Naive B cell (primary cell): ENCODE data around the gene LRP10. TPM values are rescaled to one million over a fixed set of nuclear protein-coding genes. Genes with fewer than 3 reads are reported as not detected.
"Not testable (repeated sequence)": the region's sequence is repeated elsewhere in the genome, so short reads cannot be mapped to it uniquely, and the experiment has no call there.

Experiments used
- ATAC-seq, 2 donors: fragments of 150-1000 bp; cut with Tn5 transposase; 2 replicates each; pipeline ENCODE4 v1.10.0; 2021; ENCODE audit warnings: low read depth in 2 of 2, mild to moderate bottlenecking in 2 of 2, moderate library complexity in 2 of 2
- DNase-seq: peaks from one replicate; pipeline ENCODE4 v3.0.0; 2022
- H3K27ac Mint-ChIP-seq, 6 donors: one replicate each; pipeline ENCODE4 v1.8.0; 2020 to 2022; ENCODE audit warnings: mild to moderate bottlenecking in 6 of 6, mixed read lengths in 6 of 6, moderate library complexity in 5 of 6, inconsistent platforms in 2 of 6
- H3K27me3 Mint-ChIP-seq, 3 donors: one replicate each; pipeline ENCODE4 v1.8.0; 2021 to 2022; ENCODE audit warnings: mixed read lengths in 3 of 3, mild to moderate bottlenecking in 1 of 3
- H3K36me3 Mint-ChIP-seq, 2 donors: one replicate each; pipeline ENCODE4 v1.8.0; 2020 to 2022; ENCODE audit warnings: mixed read lengths in 2 of 2, inconsistent platforms in 1 of 2, mild to moderate bottlenecking in 1 of 2
- H3K4me1 Mint-ChIP-seq, 3 donors: one replicate each; pipeline ENCODE4 v1.8.0; 2020 to 2022; ENCODE audit warnings: mixed read lengths in 3 of 3, inconsistent platforms in 1 of 3, mild to moderate bottlenecking in 1 of 3, moderate library complexity in 1 of 3
- H3K4me3 Mint-ChIP-seq, 8 donors: one replicate each; pipeline ENCODE4 v1.8.0; 2020 to 2022; ENCODE audit warnings: mild to moderate bottlenecking in 8 of 8, mixed read lengths in 8 of 8, moderate library complexity in 8 of 8, inconsistent platforms in 2 of 8
- H3K9me3 Mint-ChIP-seq, 7 donors: one replicate each; pipeline ENCODE4 v1.8.0; 2020 to 2022; ENCODE audit warnings: mixed read lengths in 7 of 7, mild to moderate bottlenecking in 5 of 7, inconsistent platforms in 2 of 7, moderate library complexity in 1 of 7
- polyA plus RNA-seq, 6 donors: library from polyadenylated mRNA; unstranded; fragments of 300-500 nt; fragmentation: Illumina TruSeq; gene quantifications; one replicate each; pipeline ENCODE4 v1.2.3, GENCODE V29; 2021; ENCODE audit warnings: low read depth in 6 of 6

Gene LRP10, protein sequence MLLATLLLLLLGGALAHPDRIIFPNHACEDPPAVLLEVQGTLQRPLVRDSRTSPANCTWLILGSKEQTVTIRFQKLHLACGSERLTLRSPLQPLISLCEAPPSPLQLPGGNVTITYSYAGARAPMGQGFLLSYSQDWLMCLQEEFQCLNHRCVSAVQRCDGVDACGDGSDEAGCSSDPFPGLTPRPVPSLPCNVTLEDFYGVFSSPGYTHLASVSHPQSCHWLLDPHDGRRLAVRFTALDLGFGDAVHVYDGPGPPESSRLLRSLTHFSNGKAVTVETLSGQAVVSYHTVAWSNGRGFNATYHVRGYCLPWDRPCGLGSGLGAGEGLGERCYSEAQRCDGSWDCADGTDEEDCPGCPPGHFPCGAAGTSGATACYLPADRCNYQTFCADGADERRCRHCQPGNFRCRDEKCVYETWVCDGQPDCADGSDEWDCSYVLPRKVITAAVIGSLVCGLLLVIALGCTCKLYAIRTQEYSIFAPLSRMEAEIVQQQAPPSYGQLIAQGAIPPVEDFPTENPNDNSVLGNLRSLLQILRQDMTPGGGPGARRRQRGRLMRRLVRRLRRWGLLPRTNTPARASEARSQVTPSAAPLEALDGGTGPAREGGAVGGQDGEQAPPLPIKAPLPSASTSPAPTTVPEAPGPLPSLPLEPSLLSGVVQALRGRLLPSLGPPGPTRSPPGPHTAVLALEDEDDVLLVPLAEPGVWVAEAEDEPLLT
- polyA plus RNA-seq: 100 to 1,000 TPM in 3 of 6 donors, 10 to 100 TPM in 3; 72.7 to 125 (median 92.6) TPM

DNA sequence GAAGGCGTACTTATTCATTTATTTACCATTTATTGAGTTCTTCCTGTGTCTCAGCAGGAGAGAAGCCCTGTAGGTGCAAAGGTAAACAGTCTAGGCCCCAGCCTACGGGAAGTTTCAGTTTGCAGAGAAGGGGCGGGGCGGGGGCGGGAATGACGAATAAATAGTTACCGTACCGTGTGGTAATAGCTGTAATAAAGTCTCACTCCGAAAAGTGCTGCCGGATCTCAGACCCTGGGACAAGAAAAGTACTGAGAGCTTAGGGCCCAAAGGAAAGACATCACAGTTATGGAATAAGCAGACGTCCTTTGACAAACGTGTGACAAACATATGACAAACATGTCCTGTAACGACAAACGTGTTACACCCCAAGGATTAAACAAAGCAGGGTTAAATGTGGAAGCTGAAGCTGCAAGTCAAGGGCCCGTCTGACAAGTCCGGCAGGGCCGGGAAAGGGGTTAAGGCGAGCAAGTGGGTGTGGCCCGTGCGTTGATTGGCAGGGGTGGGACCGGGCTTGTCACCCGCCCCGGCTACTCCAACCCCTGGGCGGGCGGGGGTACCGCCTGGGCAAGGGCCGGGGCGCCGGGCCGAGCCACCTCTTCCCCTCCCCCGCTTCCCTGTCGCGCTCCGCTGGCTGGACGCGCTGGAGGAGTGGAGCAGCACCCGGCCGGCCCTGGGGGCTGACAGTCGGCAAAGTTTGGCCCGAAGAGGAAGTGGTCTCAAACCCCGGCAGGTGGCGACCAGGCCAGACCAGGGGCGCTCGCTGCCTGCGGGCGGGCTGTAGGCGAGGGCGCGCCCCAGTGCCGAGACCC is at the start of gene LRP10:
Gene LRP10 (plus strand): TSS at position 517 of the 809 bp plus-strand sequence. CDS start 564 bp downstream, outside the sequence.
- Mint-ChIP-seq H3K4me1 (peaks cover 25 to 43% (median 36%) of the 10 kb centered on the region in 3 donors), H3K27me3 (no peaks in the 10 kb centered on the region), H3K27ac (peak within 1 kb of the TSS; percentile 91 to 98 (median 96)), H3K4me3 (peak within 1 kb of the TSS; percentile 88 to 98 (median 94)), H3K36me3 (peaks cover 5 to 7% of the 10 kb centered on the region in 2 donors), H3K9me3 (no peaks in the 10 kb centered on the region)
- ATAC-seq (peak; percentile 81 to 82), DNase-seq (peak; percentile 85)

DNA sequence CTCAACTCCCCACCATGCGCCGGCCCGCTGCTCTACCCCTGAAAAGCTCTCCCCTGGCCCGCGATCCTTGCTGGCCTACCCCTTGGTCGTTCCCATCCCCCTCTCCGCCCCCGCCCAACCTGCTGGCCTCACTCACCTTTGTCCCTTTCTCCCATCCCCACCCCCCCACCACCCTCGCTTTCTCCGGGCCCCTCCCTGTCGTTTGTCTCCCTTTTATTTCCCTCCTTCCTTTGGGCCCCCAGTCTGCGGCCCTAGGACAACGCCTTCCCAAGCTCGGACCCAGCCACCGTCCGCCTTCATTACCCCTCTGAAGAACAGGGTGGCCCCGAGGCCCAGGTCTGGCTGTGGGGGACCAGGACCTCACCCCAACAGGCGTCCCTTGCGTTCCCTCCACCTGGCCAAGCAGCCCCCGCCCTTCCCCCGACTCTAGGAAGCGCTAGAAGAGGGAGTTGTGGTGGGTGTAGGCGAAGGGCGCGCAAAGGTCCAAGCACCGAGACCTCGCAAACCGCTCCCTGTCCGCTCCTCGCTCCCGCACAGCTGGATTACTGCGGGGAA is 49.4 kb upstream of the LRP10 start:
- ATAC-seq: no peak
- H3K4me1 Mint-ChIP-seq: peaks cover 34 to 78% (median 56%) of the 10 kb centered on the region in 3 donors
- no peak for DNase-seq
- no peaks in the 10 kb centered on the region for H3K36me3 Mint-ChIP-seq
- H3K27me3 Mint-ChIP-seq: no peaks in the 10 kb centered on the region
- peak overlapping the region in 5 of 6 donors; percentile 47 to 87 (median 69) for H3K27ac Mint-ChIP-seq
- H3K9me3 Mint-ChIP-seq: no peaks in the 10 kb centered on the region
- peak overlapping the region; percentile 73 to 94 (median 88) for H3K4me3 Mint-ChIP-seq

DNA sequence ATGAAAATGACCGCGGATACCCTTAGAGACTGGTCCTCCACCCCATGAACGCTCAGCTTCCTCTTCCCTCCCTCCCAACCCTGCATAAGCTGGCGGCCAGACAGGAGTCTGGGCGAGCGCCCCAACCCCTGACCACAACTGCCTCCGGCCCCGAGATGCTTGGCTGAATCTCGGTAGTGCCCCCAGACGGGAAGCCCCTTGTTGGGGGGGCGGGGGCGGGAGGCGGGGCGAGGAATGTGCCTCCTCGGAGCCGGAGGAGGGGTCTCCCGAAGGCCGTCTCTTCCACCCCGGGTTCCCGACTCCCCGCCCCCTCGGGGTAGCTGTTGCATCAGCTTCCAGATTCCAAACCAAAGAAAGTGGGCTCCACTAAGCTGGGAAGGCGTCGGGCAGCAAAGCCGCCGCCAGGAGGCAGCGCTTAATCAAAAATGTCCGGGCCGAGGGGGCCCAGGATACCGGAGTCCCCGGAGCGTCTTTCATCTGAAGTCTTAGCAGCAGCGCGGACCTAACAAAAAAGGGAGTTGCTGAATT is 48.9 kb upstream of the LRP10 start:
- peak overlapping the region; percentile 73 to 94 (median 88) for H3K4me3 Mint-ChIP-seq
- H3K9me3 Mint-ChIP-seq: no peaks in the 10 kb centered on the region
- no peaks in the 10 kb centered on the region for H3K36me3 Mint-ChIP-seq
- H3K4me1 Mint-ChIP-seq: peaks cover 34 to 74% (median 55%) of the 10 kb centered on the region in 3 donors
- H3K27ac Mint-ChIP-seq: peak overlapping the region; percentile 73 to 95 (median 89)
- peak; percentile 74 to 81 for ATAC-seq
- H3K27me3 Mint-ChIP-seq: no peaks in the 10 kb centered on the region
- peak; percentile 69 for DNase-seq

DNA sequence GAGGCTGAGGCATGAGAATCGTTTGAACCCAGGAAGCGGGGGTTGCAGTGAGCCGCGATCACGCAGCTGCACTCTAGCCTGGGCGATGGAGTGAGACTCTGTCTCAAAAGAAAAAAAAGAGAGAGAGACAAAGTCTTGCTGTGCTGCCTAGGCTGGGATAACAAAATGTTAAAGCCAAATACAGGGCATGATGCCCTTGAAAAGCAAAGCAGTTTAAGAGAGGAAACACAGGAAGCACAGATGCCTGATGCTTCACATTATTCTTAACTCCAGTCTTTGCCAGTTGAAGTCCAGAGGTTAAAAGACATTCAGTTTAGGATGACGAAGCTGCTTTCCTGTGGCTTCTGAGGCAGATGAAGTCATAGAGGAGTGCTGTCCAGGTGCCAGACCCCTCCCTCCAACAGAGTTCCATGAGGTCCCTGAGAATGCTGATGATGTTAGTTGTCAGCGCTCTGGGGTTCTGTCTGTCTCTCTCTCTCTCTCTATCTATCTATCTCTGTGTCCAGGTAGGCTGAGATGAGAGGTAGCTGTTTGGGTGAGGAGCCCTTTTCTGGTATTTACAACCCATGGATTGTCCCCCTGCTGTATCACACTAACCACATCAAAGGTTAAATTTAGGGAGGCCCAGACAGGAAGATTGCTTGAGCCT is 46.7 kb upstream of the LRP10 start:
- Mint-ChIP-seq H3K27ac (peak overlapping the region in 4 of 6 donors; percentile 32 to 81 (median 55)), H3K27me3 (no peaks in the 10 kb centered on the region), H3K9me3 (peaks cover 0 to 3% (median 0%) of the 10 kb centered on the region in 7 donors), H3K36me3 (peaks cover 0 to 4% of the 10 kb centered on the region in 2 donors), H3K4me1 (peaks cover 23 to 63% (median 45%) of the 10 kb centered on the region in 3 donors), H3K4me3 (peak overlapping the region; percentile 35 to 85 (median 64))
- no peak for ATAC-seq
- no peak for DNase-seq

DNA sequence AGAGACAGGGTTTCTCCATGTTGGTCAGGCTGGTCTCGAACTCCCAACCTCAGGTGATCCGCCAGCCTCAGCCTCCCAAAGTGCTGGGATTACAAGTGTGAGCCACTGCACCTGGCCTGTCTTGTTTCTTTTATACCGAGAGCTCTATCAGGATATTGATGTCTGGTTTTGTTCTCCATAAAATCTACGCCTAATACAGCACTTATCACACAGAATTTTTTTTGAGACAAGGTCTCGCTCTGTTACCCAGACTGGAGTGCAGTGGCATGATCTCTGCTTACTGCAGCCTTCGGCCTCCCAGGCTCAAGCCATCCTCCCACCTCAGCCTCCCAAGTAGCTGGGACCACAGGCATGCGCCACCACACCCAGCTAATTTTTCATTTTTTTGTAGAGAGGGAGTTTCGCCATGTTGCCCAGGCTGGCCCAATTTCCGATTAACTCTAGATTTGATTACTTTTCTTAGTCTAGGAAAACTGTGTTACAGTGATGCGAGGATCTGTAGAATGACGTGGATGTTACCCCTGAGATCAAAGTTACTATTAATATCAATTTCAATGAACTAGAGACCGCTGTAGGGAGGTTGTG is 42.4 kb upstream of the LRP10 start:
- peak overlapping the region; percentile 91 to 99 (median 96) for H3K27ac Mint-ChIP-seq
- not testable (repeated sequence) for H3K27me3 Mint-ChIP-seq, H3K36me3 Mint-ChIP-seq, H3K9me3 Mint-ChIP-seq, DNase-seq, ATAC-seq
- H3K4me1 Mint-ChIP-seq: peaks cover 25 to 47% (median 45%) of the 10 kb centered on the region in 3 donors
- peak overlapping the region; percentile 85 to 97 (median 94) for H3K4me3 Mint-ChIP-seq

DNA sequence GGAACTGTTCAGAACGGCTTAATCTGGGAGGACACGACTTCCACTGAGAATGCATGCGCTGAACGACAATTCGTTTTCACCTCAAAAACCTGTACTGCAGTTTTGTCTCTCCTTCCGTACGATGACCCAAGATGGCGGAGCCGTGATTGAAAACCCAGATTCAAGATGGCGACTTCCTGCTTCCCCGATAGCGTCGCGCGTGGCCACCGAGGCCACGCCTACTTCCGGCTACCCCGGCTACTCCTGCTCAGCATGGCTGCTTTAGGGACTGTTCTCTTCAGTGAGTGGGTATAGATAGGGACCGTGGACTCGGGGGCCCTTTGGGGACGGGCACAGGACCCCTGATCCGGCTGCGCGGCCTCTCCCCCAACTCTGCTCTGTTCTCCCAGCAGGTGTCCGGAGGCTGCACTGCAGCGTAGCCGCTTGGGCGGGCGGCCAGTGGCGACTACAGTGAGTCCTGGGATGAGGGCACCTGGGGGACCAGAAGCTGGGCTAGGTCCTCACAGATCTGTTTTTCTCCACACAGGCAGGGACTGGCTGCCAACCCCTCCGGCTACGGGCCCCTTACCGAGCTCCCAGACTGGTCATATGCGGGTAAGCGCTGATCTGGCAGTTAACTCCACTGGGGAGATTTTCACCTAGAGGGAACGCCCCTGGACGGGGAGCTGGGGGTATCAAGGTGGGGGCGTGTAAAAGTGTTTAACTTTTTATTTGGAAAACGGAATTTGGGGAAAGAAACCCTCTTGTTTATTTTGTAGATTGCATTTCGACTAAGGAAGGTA is 41.7 kb upstream of the LRP10 start, which contains the start of gene MRPL52:
Gene MRPL52 (plus strand): TSS at position 227 of the 782 bp plus-strand sequence. CDS start 26 bp downstream, at position 253.
- DNase-seq: peak; percentile 82
- Mint-ChIP-seq H3K27ac (peak within 1 kb of the TSS; percentile 91 to 99 (median 96)), H3K9me3 (peaks cover 0 to 3% (median 0%) of the 10 kb centered on the region in 7 donors), H3K4me1 (peaks cover 25 to 40% (median 38%) of the 10 kb centered on the region in 3 donors), H3K4me3 (peak within 1 kb of the TSS; percentile 85 to 97 (median 94)), H3K27me3 (no peaks in the 10 kb centered on the region), H3K36me3 (peaks cover 4 to 8% of the 10 kb centered on the region in 2 donors)
- ATAC-seq: peak; percentile 93 to 94

DNA sequence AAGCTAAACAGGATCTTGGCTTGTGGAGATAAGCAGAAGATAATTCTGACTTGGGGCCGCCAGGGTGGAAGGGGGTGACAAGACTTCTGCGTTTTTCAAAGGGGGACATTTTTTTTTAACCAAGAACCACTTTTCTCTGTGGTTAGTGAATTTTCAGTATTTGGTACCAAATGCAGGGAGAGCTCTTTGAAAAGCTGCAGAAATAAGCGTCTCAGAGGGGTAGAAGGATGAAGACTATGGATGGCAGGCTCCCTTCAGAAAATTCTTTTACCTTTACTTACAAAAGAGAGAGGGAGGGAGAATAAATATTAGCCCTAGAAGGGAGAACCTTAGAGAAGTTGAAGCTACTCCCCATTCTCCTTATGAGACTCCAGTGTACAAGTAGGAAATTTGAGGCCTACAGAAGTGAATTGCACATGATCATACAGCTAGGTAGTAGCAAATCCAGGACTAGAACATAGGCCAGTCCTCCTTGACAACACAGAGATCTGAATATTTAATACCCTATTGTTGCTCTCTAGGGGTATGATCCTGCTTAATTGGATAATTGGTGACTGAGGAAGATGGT is 41.0 kb upstream of the LRP10 start:
- ATAC-seq (peak; percentile 12 to 20), DNase-seq (no peak)
- H3K27ac Mint-ChIP-seq: peak overlapping the region; percentile 12 to 99 (median 96)
- H3K4me3 Mint-ChIP-seq: peak overlapping the region; percentile 85 to 97 (median 94)
- peaks cover 27 to 42% (median 37%) of the 10 kb centered on the region in 3 donors for H3K4me1 Mint-ChIP-seq
- H3K27me3 Mint-ChIP-seq: no peaks in the 10 kb centered on the region
- peaks cover 4 to 8% of the 10 kb centered on the region in 2 donors for H3K36me3 Mint-ChIP-seq
- H3K9me3 Mint-ChIP-seq: peaks cover 0 to 3% (median 0%) of the 10 kb centered on the region in 7 donors

DNA sequence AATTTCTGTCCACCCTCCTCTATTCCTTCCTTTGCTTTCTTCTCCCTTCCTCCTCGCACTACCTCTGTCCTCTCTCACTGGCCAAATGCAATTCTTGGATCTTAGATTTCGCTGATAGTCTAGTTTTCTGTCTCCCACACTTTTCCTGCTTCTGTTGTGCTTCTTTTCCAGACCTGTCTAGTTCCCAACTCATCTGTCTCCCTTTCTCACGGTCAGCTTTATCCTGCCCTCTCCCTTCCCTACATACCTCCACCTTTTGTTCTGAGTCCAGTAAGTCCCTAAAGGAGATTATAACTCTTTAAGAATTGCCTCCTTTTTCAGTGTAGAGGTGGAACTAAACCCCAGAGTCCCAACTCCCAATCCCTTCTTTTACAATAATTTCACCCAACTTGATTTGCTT is 36.0 kb upstream of the LRP10 start:
- peaks cover 0 to 18% (median 0%) of the 10 kb centered on the region in 3 donors for H3K27me3 Mint-ChIP-seq
- peak overlapping the region in 5 of 6 donors; percentile 60 to 91 (median 83) for H3K27ac Mint-ChIP-seq
- peak overlapping the region in 7 of 8 donors; percentile 25 to 99 (median 96) for H3K4me3 Mint-ChIP-seq
- ATAC-seq: no peak
- H3K9me3 Mint-ChIP-seq: no peaks in the 10 kb centered on the region
- peaks cover 30 to 57% (median 48%) of the 10 kb centered on the region in 3 donors for H3K4me1 Mint-ChIP-seq
- DNase-seq: no peak
- peaks cover 0 to 8% of the 10 kb centered on the region in 2 donors for H3K36me3 Mint-ChIP-seq

DNA sequence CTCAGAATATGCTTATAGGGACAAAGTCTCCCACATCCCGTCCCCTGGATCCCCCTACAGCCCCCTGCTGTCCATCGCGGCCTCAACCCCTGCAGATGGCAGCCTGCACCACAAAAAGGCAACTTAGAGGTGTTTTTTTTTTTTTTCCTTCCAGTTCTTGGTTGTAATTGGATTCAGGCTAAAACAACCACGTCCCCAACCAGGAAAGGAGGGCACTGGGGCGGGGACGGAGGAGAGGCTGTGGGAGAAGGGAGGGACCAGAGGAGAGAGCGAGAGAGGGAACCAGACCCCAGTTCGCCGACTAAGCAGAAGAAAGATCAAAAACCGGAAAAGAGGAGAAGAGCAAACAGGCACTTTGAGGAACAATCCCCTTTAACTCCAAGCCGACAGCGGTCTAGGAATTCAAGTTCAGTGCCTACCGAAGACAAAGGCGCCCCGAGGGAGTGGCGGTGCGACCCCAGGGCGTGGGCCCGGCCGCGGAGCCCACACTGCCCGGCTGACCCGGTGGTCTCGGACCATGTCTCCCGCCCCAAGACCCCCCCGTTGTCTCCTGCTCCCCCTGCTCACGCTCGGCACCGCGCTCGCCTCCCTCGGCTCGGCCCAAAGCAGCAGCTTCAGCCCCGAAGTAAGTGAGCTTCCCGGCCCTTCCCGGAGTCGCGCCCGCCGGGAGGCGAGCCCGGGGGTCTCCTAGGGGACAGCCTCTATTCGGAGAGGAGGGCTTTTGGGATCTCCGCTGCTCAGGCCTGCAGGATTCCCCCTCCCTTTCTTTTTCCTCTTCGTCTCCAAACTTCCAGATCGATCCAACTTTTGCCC is 35.0 kb upstream of the LRP10 start, which contains the start of gene MMP14:
Gene MMP14 (plus strand): TSS at position 285 of the 813 bp plus-strand sequence. CDS start 233 bp downstream, at position 518.
- ATAC-seq (peak; percentile 34 to 35), DNase-seq (no peak)
- H3K9me3 Mint-ChIP-seq: no peaks in the 10 kb centered on the region
- peak within 1 kb of the TSS; percentile 92 to 99 (median 96) for H3K4me3 Mint-ChIP-seq
- peaks cover 0 to 8% of the 10 kb centered on the region in 2 donors for H3K36me3 Mint-ChIP-seq
- H3K27ac Mint-ChIP-seq: peak within 1 kb of the TSS; percentile 70 to 98 (median 87)
- H3K4me1 Mint-ChIP-seq: peaks cover 22 to 47% (median 39%) of the 10 kb centered on the region in 3 donors
- peaks cover 0 to 20% (median 0%) of the 10 kb centered on the region in 3 donors for H3K27me3 Mint-ChIP-seq
